CD4-positive, alpha-beta memory T cell (primary cell): ENCODE measurements around the gene SLC37A4. TPM values are rescaled to one million over a fixed set of nuclear protein-coding genes. Genes with fewer than 3 reads are reported as not detected.
A peak's percentile ranks its signal among the peaks of the same experiment; 100 is the strongest.
"Not testable (repeated sequence)": the region's sequence is repeated elsewhere in the genome, so short reads cannot be mapped to it uniquely, and the experiment has no call there.

Experiments
- CTCF ChIA-PET: fragments of 350-600 bp; sonication (Branson Sonifier 250); formaldehyde crosslinking; loops from one replicate; lab custom pipeline; 2021; ENCODE audit warnings: inconsistent platforms; ENCODE audit not compliant: partially characterized antibody; lab: Charles Lee
- POLR2A ChIA-PET: fragments of 350-600 bp; sonication (Branson Sonifier 250); formaldehyde crosslinking; loops from one replicate; lab custom pipeline; 2021; ENCODE audit not compliant: partially characterized antibody; lab: Charles Lee
- DNase-seq, 5 donors: peaks; one replicate each; pipeline versions ENCODE4 v3.0.0 to v3.0.0-alpha.2; 2020 to 2022; ENCODE audit warnings: mixed read lengths in 1 of 5
- H3K27ac ChIP-seq: one replicate; pipeline ENCODE4 v1.7.0; 2013; ENCODE audit warnings: low read depth, low read length
- H3K27me3 ChIP-seq: 2 replicates; pipeline ENCODE4 v1.7.0; 2013; ENCODE audit warnings: mild to moderate bottlenecking, low read length, moderate library complexity; ENCODE audit not compliant: insufficient read depth
- H3K36me3 ChIP-seq: 2 replicates; pipeline ENCODE4 v1.7.0; 2013; ENCODE audit warnings: mild to moderate bottlenecking, low read length, moderate library complexity; ENCODE audit not compliant: insufficient read depth
- H3K4me1 ChIP-seq: 2 replicates; pipeline ENCODE4 v1.7.0; 2013; ENCODE audit warnings: mild to moderate bottlenecking, low read length, moderate library complexity; ENCODE audit not compliant: insufficient read depth
- H3K4me3 ChIP-seq, 2 donors: one replicate each; pipeline ENCODE4 v1.7.0; 2013; ENCODE audit warnings: low read length in 2 of 2, mild to moderate bottlenecking in 1 of 2
- H3K9me3 ChIP-seq, 2 donors: one replicate each; pipeline ENCODE4 v1.7.0; 2013; ENCODE audit warnings: low read length in 2 of 2, control low read depth in 1 of 2; ENCODE audit not compliant: control insufficient read depth in 1 of 2
- H3K27ac Mint-ChIP-seq, 7 donors: one replicate each; pipeline ENCODE4 v1.8.0; 2020 to 2021; ENCODE audit warnings: mixed read lengths in 7 of 7, mild to moderate bottlenecking in 6 of 7, inconsistent platforms in 3 of 7, moderate library complexity in 3 of 7
- H3K27me3 Mint-ChIP-seq, 2 donors: one replicate each; pipeline ENCODE4 v1.8.0; 2020 to 2021; ENCODE audit warnings: mixed read lengths in 2 of 2
- H3K36me3 Mint-ChIP-seq, 2 donors: one replicate each; pipeline ENCODE4 v1.8.0; 2020 to 2021; ENCODE audit warnings: mixed read lengths in 2 of 2, inconsistent platforms in 1 of 2, mild to moderate bottlenecking in 1 of 2
- H3K4me1 Mint-ChIP-seq, 4 donors: one replicate each; pipeline ENCODE4 v1.8.0; 2020 to 2021; ENCODE audit warnings: mixed read lengths in 4 of 4, mild to moderate bottlenecking in 1 of 4
- H3K4me3 Mint-ChIP-seq, 8 donors: one replicate each; pipeline ENCODE4 v1.8.0; 2020 to 2021; ENCODE audit warnings: mixed read lengths in 8 of 8, mild to moderate bottlenecking in 7 of 8, moderate library complexity in 6 of 8, inconsistent platforms in 3 of 8
- H3K9me3 Mint-ChIP-seq, 8 donors: one replicate each; pipeline ENCODE4 v1.8.0; 2020 to 2021; ENCODE audit warnings: mixed read lengths in 8 of 8, mild to moderate bottlenecking in 5 of 8, inconsistent platforms in 3 of 8, moderate library complexity in 1 of 8
- intact Hi-C: fragments of 100-400 bp; cut with micrococcal nuclease; formaldehyde crosslinking; loops from one replicate; pipeline ENCODE4 v1.15.1; 2023
- polyA plus RNA-seq, 2 donors: library from polyadenylated mRNA; unstranded; fragments of 300-500 nt; fragmentation: Illumina TruSeq; gene quantifications; one replicate each; pipeline ENCODE4 v1.2.3, GENCODE V29; 2021
- total RNA-seq, 2 experiments: library from RNA; stranded (reverse); gene quantifications; one replicate each; pipeline ENCODE4 v1.2.3, GENCODE V29; 2021

SLC37A4 gene
- total and polyA plus RNA-seq, 4 experiments from 2014 or later, result 10.6 to 14.8 (median 13.8) TPM

GRCh38 chr11:119046489-119046888 is 15.8 kb upstream of the SLC37A4 start:
- POLR2A ChIA-PET, result interaction anchor here (1.5 kb wide), 1 partner anchor 10 kb away, joined by 7 read pairs; the partner anchor contains the start of gene HYOU1
- Mint-ChIP-seq H3K27ac (peak overlapping the region in 1 of 7 donors; percentile 53), H3K4me1 (peaks cover 3 to 11% (median 5%) of the 10 kb centered on the region in 4 donors), H3K27me3 (peaks cover 0 to 2% of the 10 kb centered on the region in 2 donors), H3K4me3 (no peak overlapping the region), H3K9me3 (peaks cover 0 to 3% (median 0%) of the 10 kb centered on the region in 8 donors), H3K36me3 (peaks cover 32 to 59% of the 10 kb centered on the region in 2 donors)
- H3K4me3 ChIP-seq, result no peak overlapping the region
- CTCF ChIA-PET, result interaction anchor here (1.0 kb wide), 1 partner anchor 10 kb away, joined by 3 read pairs; the partner anchor contains the start of gene HYOU1
- no peaks in the 10 kb centered on the region for H3K27me3 ChIP-seq
- no peak overlapping the region for H3K27ac ChIP-seq
- intact Hi-C loops, result no loop called here
- H3K9me3 ChIP-seq, result no peaks in the 10 kb centered on the region
- no peaks in the 10 kb centered on the region for H3K4me1 ChIP-seq
- H3K36me3 ChIP-seq, result peaks cover 52% of the 10 kb centered on the region
- DNase-seq, result no peak

GRCh38 chr11:119044708-119045107 is 14.0 kb upstream of the SLC37A4 start:
- Mint-ChIP-seq H3K9me3 (peaks cover 0 to 3% (median 0%) of the 10 kb centered on the region in 8 donors), H3K36me3 (peaks cover 20 to 45% of the 10 kb centered on the region in 2 donors), H3K4me1 (peaks cover 0 to 5% (median 2%) of the 10 kb centered on the region in 4 donors), H3K27me3 (peaks cover 0 to 2% of the 10 kb centered on the region in 2 donors), H3K27ac (peak overlapping the region in 2 of 7 donors; percentile 36 to 86), H3K4me3 (no peak overlapping the region)
- Histone ChIP-seq H3K4me3 (no peak overlapping the region), H3K27ac (no peak overlapping the region), H3K9me3 (no peaks in the 10 kb centered on the region), H3K27me3 (no peaks in the 10 kb centered on the region), H3K4me1 (no peaks in the 10 kb centered on the region), H3K36me3 (peaks cover 42% of the 10 kb centered on the region)
- intact Hi-C loops, result no loop called here
- POLR2A ChIA-PET, result interaction anchor here (0.7 to 3.0 kb wide), 2 partner anchors 12 to 23 kb away, joined by 3 to 9 read pairs; partner anchors contain the start of genes HYOU1 and VPS11
- DNase-seq, result no peak
- CTCF ChIA-PET, result no interaction called here

GRCh38 chr11:119042927-119043326 is 12.2 kb upstream of the SLC37A4 start:
- no peak overlapping the region for H3K27ac ChIP-seq
- DNase-seq, result no peak
- Mint-ChIP-seq H3K36me3 (peaks cover 5 to 31% of the 10 kb centered on the region in 2 donors), H3K4me1 (peaks cover 0 to 2% (median under 1%) of the 10 kb centered on the region in 4 donors), H3K9me3 (peaks cover 0 to 3% (median 0%) of the 10 kb centered on the region in 8 donors), H3K4me3 (no peak overlapping the region), H3K27ac (no peak overlapping the region), H3K27me3 (peaks cover 0 to 2% of the 10 kb centered on the region in 2 donors)
- H3K4me3 ChIP-seq, result no peak overlapping the region
- H3K9me3 ChIP-seq, result no peaks in the 10 kb centered on the region
- H3K4me1 ChIP-seq, result no peaks in the 10 kb centered on the region
- ChIA-PET POLR2A (interaction anchor here (3.0 kb wide), 1 partner anchor 14 kb away, joined by 9 read pairs; the partner anchor contains the start of gene HYOU1), CTCF (interaction anchor here (1.6 kb wide), 1 partner anchor 42 kb away, joined by 5 read pairs; the partner anchor contains the start of gene HMBS)
- intact Hi-C loops, result no loop called here
- peaks cover 24% of the 10 kb centered on the region for H3K36me3 ChIP-seq
- H3K27me3 ChIP-seq, result no peaks in the 10 kb centered on the region

GRCh38 chr11:119041821-119042514 is 11.3 kb upstream of the SLC37A4 start:
- peaks cover 0 to 2% (median under 1%) of the 10 kb centered on the region in 4 donors for H3K4me1 Mint-ChIP-seq
- peaks cover 0 to 2% of the 10 kb centered on the region in 2 donors for H3K27me3 Mint-ChIP-seq
- peaks cover 0 to 23% of the 10 kb centered on the region in 2 donors for H3K36me3 Mint-ChIP-seq
- Histone ChIP-seq H3K36me3 (peaks cover 15% of the 10 kb centered on the region), H3K27ac (no peak overlapping the region), H3K9me3 (no peaks in the 10 kb centered on the region), H3K4me3 (no peak overlapping the region), H3K27me3 (no peaks in the 10 kb centered on the region), H3K4me1 (no peaks in the 10 kb centered on the region)
- ChIA-PET POLR2A (interaction anchor here (1.2 to 3.0 kb wide), 2 partner anchors 15 to 53 kb away, joined by 4 to 9 read pairs; partner anchors contain the start of gene HYOU1), CTCF (interaction anchor here (0.5 to 2.7 kb wide), 2 partner anchors 11 to 370 kb away, joined by 3 to 7 read pairs; partner anchors contain the start of gene SLC37A4)
- no peak overlapping the region for H3K4me3 Mint-ChIP-seq
- intact Hi-C loops, result no loop called here
- H3K27ac Mint-ChIP-seq, result no peak overlapping the region
- DNase-seq, result no peak
- peaks cover 0 to 3% (median 0%) of the 10 kb centered on the region in 8 donors for H3K9me3 Mint-ChIP-seq

- H3K4me3 ChIP-seq, H3K36me3 ChIP-seq, H3K36me3 Mint-ChIP-seq, H3K27me3 Mint-ChIP-seq, H3K4me1 ChIP-seq, H3K9me3 Mint-ChIP-seq, H3K27ac ChIP-seq, H3K27me3 ChIP-seq, intact Hi-C loops, H3K9me3 ChIP-seq, DNase-seq, H3K4me3 Mint-ChIP-seq, H3K4me1 Mint-ChIP-seq: not testable (repeated sequence)
- ChIA-PET POLR2A (interaction anchor here (1.4 kb wide), 1 partner anchor 28 kb away, joined by 3 read pairs; the partner anchor contains the start of gene VPS11), CTCF (interaction anchor here (1.1 to 2.7 kb wide), 3 partner anchors 8 to 44 kb away, joined by 3 to 7 read pairs (median 3); partner anchors contain the start of gene SLC37A4)
- H3K27ac Mint-ChIP-seq, result peak overlapping the region in 1 of 7 donors; percentile 10
Measured at GRCh38 chr11:119039471-119039870, 8.8 kb upstream of the SLC37A4 start.

GRCh38 chr11:119038884-119039283 is 8.2 kb upstream of the SLC37A4 start:
- Histone ChIP-seq H3K9me3 (no peaks in the 10 kb centered on the region), H3K27ac (no peak overlapping the region), H3K4me3 (no peak overlapping the region), H3K27me3 (no peaks in the 10 kb centered on the region), H3K36me3 (no peaks in the 10 kb centered on the region), H3K4me1 (no peaks in the 10 kb centered on the region)
- Mint-ChIP-seq H3K27me3 (peaks cover 0 to 2% of the 10 kb centered on the region in 2 donors), H3K27ac (peak overlapping the region in 1 of 7 donors; percentile 10), H3K4me3 (no peak overlapping the region), H3K4me1 (peaks cover 0 to 2% (median under 1%) of the 10 kb centered on the region in 4 donors), H3K36me3 (no peaks in the 10 kb centered on the region), H3K9me3 (peaks cover 0 to 2% (median 0%) of the 10 kb centered on the region in 8 donors)
- CTCF ChIA-PET, result interaction anchor here (1.3 kb wide), 1 partner anchor 43 kb away, joined by 3 read pairs; no protein-coding TSS in a partner anchor
- no peak for DNase-seq
- POLR2A ChIA-PET, result interaction anchor here (1.4 kb wide), 1 partner anchor 29 kb away, joined by 3 read pairs; the partner anchor contains the start of gene VPS11
- intact Hi-C loops, result no loop called here

GRCh38 chr11:119034813-119035212 is 4.1 kb upstream of the SLC37A4 start:
- no peak overlapping the region for H3K27ac Mint-ChIP-seq
- peaks cover 2 to 16% (median 2%) of the 10 kb centered on the region in 4 donors for H3K4me1 Mint-ChIP-seq
- no peaks in the 10 kb centered on the region for H3K36me3 Mint-ChIP-seq
- Histone ChIP-seq H3K4me3 (no peak overlapping the region), H3K9me3 (no peaks in the 10 kb centered on the region), H3K27me3 (no peaks in the 10 kb centered on the region), H3K4me1 (peaks cover 4% of the 10 kb centered on the region), H3K36me3 (no peaks in the 10 kb centered on the region), H3K27ac (no peak overlapping the region)
- ChIA-PET CTCF (no interaction called here), POLR2A (no interaction called here)
- no peaks in the 10 kb centered on the region for H3K9me3 Mint-ChIP-seq
- H3K4me3 Mint-ChIP-seq, result no peak overlapping the region
- intact Hi-C loops, result no loop called here
- H3K27me3 Mint-ChIP-seq, result no peaks in the 10 kb centered on the region
- no peak for DNase-seq
